Stimulated activated naive CD8-positive, alpha-beta T cell treated with anti-CD3 and anti-CD28 coated beads, Interleukin-15, Interleukin-2, amounts not matched to agents 100 ng/mL and 50 ng/mL, for 24 hours (primary cell): ENCODE measurements around the gene CT55.
"Not testable (repeated sequence)": the region's sequence is repeated elsewhere in the genome, so short reads cannot be mapped to it uniquely, and the experiment has no call there.

Experiments
- H3K27ac Mint-ChIP-seq: one replicate; pipeline ENCODE4 v1.8.0; 2021; ENCODE audit warnings: mild to moderate bottlenecking, mixed read lengths
- H3K27me3 Mint-ChIP-seq: one replicate; pipeline ENCODE4 v1.8.0; 2021; ENCODE audit warnings: mixed read lengths
- H3K36me3 Mint-ChIP-seq: one replicate; pipeline ENCODE4 v1.8.0; 2021; ENCODE audit warnings: low read depth, mixed read lengths
- H3K4me1 Mint-ChIP-seq: one replicate; pipeline ENCODE4 v1.8.0; 2021; ENCODE audit warnings: low read depth, mixed read lengths
- H3K4me3 Mint-ChIP-seq: one replicate; pipeline ENCODE4 v1.8.0; 2021; ENCODE audit warnings: mild to moderate bottlenecking, mixed read lengths
- H3K9me3 Mint-ChIP-seq: one replicate; pipeline ENCODE4 v1.8.0; 2021; ENCODE audit warnings: mixed read lengths

The CT55 gene

GRCh38 chrX:135170877-135171519, at the start of gene CT55:
Gene CT55, minus strand, starts transcription at chrX:135171398. Its CDS starts 227 bp downstream, at chrX:135171171.
- no peak within 1 kb of the TSS for H3K27ac Mint-ChIP-seq
- no peaks in the 10 kb centered on the region for H3K36me3 Mint-ChIP-seq
- H3K27me3 Mint-ChIP-seq = peaks cover 6% of the 10 kb centered on the region
- no peak within 1 kb of the TSS for H3K4me3 Mint-ChIP-seq
- peaks cover 4% of the 10 kb centered on the region for H3K4me1 Mint-ChIP-seq
- no peaks in the 10 kb centered on the region for H3K9me3 Mint-ChIP-seq

DNA sequence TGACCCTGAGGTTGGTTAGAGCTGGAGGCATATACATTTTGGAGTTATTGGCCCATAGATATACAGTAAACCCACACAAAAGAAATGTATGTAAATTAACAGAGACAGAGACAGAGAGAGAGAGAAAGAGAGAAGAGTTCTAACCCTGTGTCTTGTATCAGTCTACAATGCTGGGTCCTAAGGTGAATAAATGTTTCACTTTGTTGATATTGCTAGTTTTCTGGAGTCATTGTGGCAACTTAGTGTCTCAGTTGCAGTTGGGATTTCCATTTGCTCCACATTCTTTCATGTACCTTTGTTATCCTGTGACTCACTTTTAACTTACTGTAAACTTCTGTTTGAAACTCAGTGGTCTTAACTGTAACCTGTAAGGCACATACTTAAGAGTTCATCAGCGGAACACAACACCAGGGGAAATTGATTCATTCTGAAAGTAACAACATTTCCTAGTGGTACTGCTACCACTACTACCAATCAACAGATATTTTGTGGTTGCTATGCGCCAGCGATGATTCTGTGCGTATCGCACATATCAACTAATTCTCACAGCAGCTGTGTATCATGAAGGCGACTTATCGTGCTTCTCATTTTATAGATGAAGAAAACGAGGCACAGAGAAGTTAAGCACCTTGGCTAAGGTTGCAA, 42.1 kb upstream of the CT55 start:
- peaks cover 8% of the 10 kb centered on the region for H3K4me1 Mint-ChIP-seq
- H3K4me3 Mint-ChIP-seq = no peak overlapping the region
- H3K27me3 Mint-ChIP-seq = peaks cover 10% of the 10 kb centered on the region
- H3K27ac Mint-ChIP-seq = no peak overlapping the region
- H3K36me3 Mint-ChIP-seq = no peaks in the 10 kb centered on the region
- H3K9me3 Mint-ChIP-seq = no peaks in the 10 kb centered on the region

GRCh38 chrX:135206427-135206826, 35.2 kb upstream of the CT55 start:
- not testable (repeated sequence) for H3K27ac Mint-ChIP-seq, H3K4me3 Mint-ChIP-seq, H3K9me3 Mint-ChIP-seq, H3K36me3 Mint-ChIP-seq, H3K4me1 Mint-ChIP-seq
- H3K27me3 Mint-ChIP-seq = peaks cover 29% of the 10 kb centered on the region

DNA sequence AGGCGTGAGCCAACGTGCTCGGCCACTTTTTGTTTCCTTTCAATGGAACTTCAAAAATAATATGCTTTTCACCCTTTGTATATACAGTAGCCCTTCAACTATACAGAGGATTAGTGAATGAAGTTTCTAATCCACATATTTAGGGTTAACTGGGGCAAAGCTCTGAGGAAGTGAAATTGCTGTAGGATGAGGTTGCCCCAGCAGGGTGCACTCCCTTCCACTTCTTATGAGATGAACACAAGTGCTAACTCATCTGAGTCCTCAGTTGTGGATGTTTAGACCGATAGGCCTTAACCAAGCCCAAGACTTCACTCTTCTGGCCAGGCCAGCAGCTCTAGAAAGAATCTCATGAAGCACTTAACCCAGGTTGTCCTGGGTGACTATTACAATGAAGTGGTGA, 29.1 kb upstream of the CT55 start:
- H3K27ac Mint-ChIP-seq = no peak overlapping the region
- H3K36me3 Mint-ChIP-seq = no peaks in the 10 kb centered on the region
- no peak overlapping the region for H3K4me3 Mint-ChIP-seq
- peaks cover 15% of the 10 kb centered on the region for H3K27me3 Mint-ChIP-seq
- H3K9me3 Mint-ChIP-seq = no peaks in the 10 kb centered on the region
- no peaks in the 10 kb centered on the region for H3K4me1 Mint-ChIP-seq

- Mint-ChIP-seq H3K9me3 (no peaks in the 10 kb centered on the region), H3K4me3 (no peak overlapping the region), H3K27ac (no peak overlapping the region), H3K4me1 (no peaks in the 10 kb centered on the region), H3K36me3 (no peaks in the 10 kb centered on the region), H3K27me3 (peaks cover 18% of the 10 kb centered on the region)
These were observed 23.5 kb upstream of the CT55 start for GRCh38 chrX:135194684-135195083.

DNA sequence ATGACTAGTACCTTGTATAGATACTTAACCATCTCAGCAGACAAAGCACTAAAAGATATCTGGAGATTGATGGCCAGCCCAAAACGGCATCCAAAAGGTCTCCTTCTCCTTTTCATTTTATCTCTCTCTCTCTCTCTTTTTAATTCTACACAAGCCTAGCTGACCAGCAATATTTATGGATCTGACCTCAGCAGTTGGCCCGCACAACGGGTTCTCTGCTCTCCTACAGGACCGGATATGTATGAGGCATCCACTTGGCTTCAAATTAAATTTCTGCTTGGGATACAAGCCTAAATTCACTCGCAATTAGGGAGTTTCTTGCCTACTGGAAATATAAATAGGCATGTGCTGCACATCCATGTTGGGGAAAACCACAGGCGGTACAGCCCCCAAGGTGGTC, 22.5 kb upstream of the CT55 start:
- Mint-ChIP-seq H3K4me1 (no peaks in the 10 kb centered on the region), H3K27ac (no peak overlapping the region), H3K36me3 (no peaks in the 10 kb centered on the region), H3K4me3 (no peak overlapping the region), H3K27me3 (peaks cover 25% of the 10 kb centered on the region), H3K9me3 (no peaks in the 10 kb centered on the region)

GRCh38 chrX:135191838-135192237, 20.6 kb upstream of the CT55 start:
- Mint-ChIP-seq H3K27me3 (peaks cover 32% of the 10 kb centered on the region), H3K27ac (no peak overlapping the region), H3K36me3 (no peaks in the 10 kb centered on the region)

GRCh38 chrX:135185795-135186443, 14.7 kb upstream of the CT55 start:
- Mint-ChIP-seq H3K4me1 (no peaks in the 10 kb centered on the region), H3K36me3 (no peaks in the 10 kb centered on the region)

More at GRCh38 chrX:135191838-135192237, 20.6 kb upstream of the CT55 start:
- Mint-ChIP-seq H3K4me1 (no peaks in the 10 kb centered on the region), H3K4me3 (no peak overlapping the region), H3K9me3 (no peaks in the 10 kb centered on the region)

GRCh38 chrX:135178636-135179035, 7.4 kb upstream of the CT55 start:
- no peaks in the 10 kb centered on the region for H3K36me3 Mint-ChIP-seq
- no peak overlapping the region for H3K27ac Mint-ChIP-seq
- H3K27me3 Mint-ChIP-seq = peaks cover 6% of the 10 kb centered on the region
- H3K4me3 Mint-ChIP-seq = no peak overlapping the region
- no peaks in the 10 kb centered on the region for H3K9me3 Mint-ChIP-seq
- H3K4me1 Mint-ChIP-seq = no peaks in the 10 kb centered on the region

More at GRCh38 chrX:135185795-135186443, 14.7 kb upstream of the CT55 start:
- Mint-ChIP-seq H3K4me3 (no peak overlapping the region), H3K9me3 (no peaks in the 10 kb centered on the region), H3K27me3 (peaks cover 47% of the 10 kb centered on the region), H3K27ac (no peak overlapping the region)

GRCh38 chrX:135170468-135170867, 730 bp downstream of the CT55 start:
- peaks cover 4% of the 10 kb centered on the region for H3K4me1 Mint-ChIP-seq
- H3K27ac Mint-ChIP-seq = no peak overlapping the region
- H3K9me3 Mint-ChIP-seq = no peaks in the 10 kb centered on the region
- H3K36me3 Mint-ChIP-seq = no peaks in the 10 kb centered on the region
- H3K27me3 Mint-ChIP-seq = peaks cover 6% of the 10 kb centered on the region
- no peak overlapping the region for H3K4me3 Mint-ChIP-seq

- H3K36me3 Mint-ChIP-seq, H3K4me1 Mint-ChIP-seq, H3K4me3 Mint-ChIP-seq, H3K9me3 Mint-ChIP-seq, H3K27ac Mint-ChIP-seq, H3K27me3 Mint-ChIP-seq: not testable (repeated sequence)
These were observed 1.7 kb downstream of the CT55 start for GRCh38 chrX:135169534-135169933.

DNA sequence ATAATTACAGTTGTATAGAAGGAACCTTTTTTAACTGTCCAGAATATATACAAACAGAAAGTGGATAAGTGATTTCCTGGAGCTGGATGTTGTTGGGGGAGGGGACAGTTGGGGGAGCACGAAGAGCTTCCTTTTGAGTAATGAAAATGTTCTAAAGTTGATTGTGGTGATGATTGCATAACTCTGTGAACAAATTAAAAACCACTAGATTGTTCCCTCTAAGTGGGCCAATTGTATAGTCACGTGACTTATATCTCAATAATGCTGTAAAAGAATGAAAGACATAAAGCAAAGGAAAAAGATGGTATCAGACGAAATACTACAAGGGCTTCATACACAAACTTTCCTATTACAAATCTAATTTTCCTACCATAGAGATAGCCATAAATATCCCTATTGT, 2.7 kb downstream of the CT55 start:
- H3K36me3 Mint-ChIP-seq = no peaks in the 10 kb centered on the region
- H3K27me3 Mint-ChIP-seq = peaks cover 3% of the 10 kb centered on the region
- H3K27ac Mint-ChIP-seq = no peak overlapping the region
- no peak overlapping the region for H3K4me3 Mint-ChIP-seq
- H3K4me1 Mint-ChIP-seq = peaks cover 4% of the 10 kb centered on the region
- H3K9me3 Mint-ChIP-seq = no peaks in the 10 kb centered on the region

GRCh38 chrX:135154688-135155087, 16.5 kb downstream of the CT55 start:
- H3K27ac Mint-ChIP-seq, H3K9me3 Mint-ChIP-seq, H3K36me3 Mint-ChIP-seq, H3K27me3 Mint-ChIP-seq, H3K4me3 Mint-ChIP-seq, H3K4me1 Mint-ChIP-seq: not testable (repeated sequence)

DNA sequence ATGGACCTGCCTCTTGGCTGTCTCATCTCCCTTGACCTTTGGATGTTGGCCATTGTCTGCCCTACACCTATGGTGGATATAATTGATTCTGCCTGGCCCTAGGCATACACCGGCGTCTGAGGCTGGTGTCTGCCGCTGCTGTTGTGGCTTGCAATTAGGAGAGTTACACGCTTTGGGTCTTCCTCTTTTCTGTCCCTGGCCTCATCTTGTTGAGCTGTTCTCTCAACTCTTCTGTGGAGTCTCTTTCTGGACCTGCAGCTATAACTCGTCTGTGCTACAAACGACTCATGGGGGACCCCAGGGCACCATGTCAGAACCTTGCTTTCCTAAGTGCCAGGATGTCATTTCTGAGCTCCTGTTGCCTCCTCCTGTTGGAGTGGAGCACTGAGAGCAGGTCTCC, 45.1 kb downstream of the CT55 start:
- H3K4me3 Mint-ChIP-seq, H3K27me3 Mint-ChIP-seq, H3K9me3 Mint-ChIP-seq, H3K36me3 Mint-ChIP-seq, H3K27ac Mint-ChIP-seq, H3K4me1 Mint-ChIP-seq: not testable (repeated sequence)

DNA sequence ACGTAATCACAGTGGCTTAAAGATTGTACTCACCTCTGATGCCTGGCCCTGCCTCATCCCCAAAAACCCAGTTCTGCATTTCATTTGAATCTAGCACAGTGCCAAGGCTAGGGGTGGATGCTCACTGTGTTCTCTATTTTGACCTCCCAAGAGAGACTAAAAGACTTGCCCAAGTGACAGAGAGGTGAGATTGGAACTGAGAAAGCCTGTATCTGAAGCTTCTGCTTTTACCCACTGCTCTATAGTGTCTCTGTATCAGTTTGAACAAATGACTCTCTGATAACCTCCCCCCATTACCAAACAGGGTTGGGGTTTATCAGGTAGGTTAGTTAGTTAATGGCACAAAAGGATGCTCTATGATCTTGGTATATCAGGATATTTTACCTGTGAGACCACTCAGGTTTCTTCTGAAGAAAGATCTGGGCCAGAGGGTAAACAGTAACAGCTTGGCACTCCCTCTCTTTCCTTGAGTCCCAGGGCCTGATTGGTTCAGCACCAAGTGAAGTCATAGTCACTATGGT, 51.1 kb downstream of the CT55 start, which contains the start of gene ETDB:
TSS of gene ETDB (minus strand) at position 471 of the 521 bp plus-strand sequence. CDS start 1,265 bp downstream, outside the sequence.
- not testable (repeated sequence) for H3K36me3 Mint-ChIP-seq, H3K9me3 Mint-ChIP-seq, H3K4me3 Mint-ChIP-seq, H3K4me1 Mint-ChIP-seq, H3K27me3 Mint-ChIP-seq, H3K27ac Mint-ChIP-seq
